CD4-positive, alpha-beta T cell (primary cell): ENCODE data around the gene PPP1R3D. TPM values are rescaled to one million over a fixed set of nuclear protein-coding genes. Genes with fewer than 3 reads are reported as not detected.
A peak's percentile ranks its signal among the peaks of the same experiment; 100 is the strongest.

Experiments
- ATAC-seq: fragments of 200-7000 bp; cut with Tn5 transposase; one replicate; pipeline ENCODE4 v1.10.0; 2022; ENCODE audit warnings: mild to moderate bottlenecking; ENCODE audit not compliant: poor library complexity
- CTCF ChIA-PET: fragments of 350-600 bp; sonication (Branson Sonifier 250); formaldehyde crosslinking; loops from one replicate; lab custom pipeline; 2021; ENCODE audit warnings: antibody characterized with exemption, inconsistent platforms; lab: Charles Lee
- POLR2A ChIA-PET: fragments of 350-600 bp; sonication (Branson Sonifier 250); formaldehyde crosslinking; loops from one replicate; lab custom pipeline; 2021; ENCODE audit warnings: antibody characterized with exemption, inconsistent platforms; lab: Charles Lee
- DNase-seq, 14 experiments: peaks; one replicate each; pipeline ENCODE4 v3.0.0-alpha.2; 2013 to 2020; ENCODE audit warnings: mixed read lengths in 2 of 14
- H3K27ac ChIP-seq, 2 donors: one replicate each; pipeline versions ENCODE4 v1.5.1 to v1.7.0; 2013; ENCODE audit warnings: low read length in 2 of 2, low read depth in 1 of 2, mild to moderate bottlenecking in 1 of 2
- H3K27me3 ChIP-seq, 2 experiments: 1 replicate in 1 of 2; 2 replicates in 1 of 2; pipeline versions ENCODE4 v1.6.1 to v1.7.0; 2013; ENCODE audit warnings: low read length in 2 of 2, control low read depth in 1 of 2, mild to moderate bottlenecking in 1 of 2, moderate library complexity in 1 of 2; ENCODE audit not compliant: insufficient read depth in 2 of 2, control insufficient read depth in 1 of 2
- H3K36me3 ChIP-seq: one replicate; pipeline ENCODE4 v1.6.1; 2013; ENCODE audit warnings: low read length, control low read depth; ENCODE audit not compliant: insufficient read depth
- H3K4me1 ChIP-seq: one replicate; pipeline ENCODE4 v1.6.1; 2013; ENCODE audit warnings: low read length, control low read depth; ENCODE audit not compliant: insufficient read depth
- H3K4me3 ChIP-seq: one replicate; pipeline ENCODE4 v1.5.1; 2013; ENCODE audit warnings: mild to moderate bottlenecking, low read length, moderate library complexity
- H3K9me3 ChIP-seq, 2 experiments: 1 replicate in 1 of 2; 2 replicates in 1 of 2; pipeline versions ENCODE4 v1.6.1 to v1.7.0; 2013; ENCODE audit warnings: low read length in 2 of 2, mild to moderate bottlenecking in 2 of 2, control low read depth in 1 of 2, moderate library complexity in 1 of 2; ENCODE audit not compliant: control insufficient read depth in 1 of 2, insufficient read depth in 1 of 2
- H3K27ac Mint-ChIP-seq: one replicate; pipeline ENCODE4 v1.8.0; 2020; ENCODE audit warnings: mixed read lengths
- H3K27me3 Mint-ChIP-seq: one replicate; pipeline ENCODE4 v1.8.0; 2021; ENCODE audit warnings: mixed read lengths
- H3K36me3 Mint-ChIP-seq: one replicate; pipeline ENCODE4 v1.8.0; 2021; ENCODE audit warnings: low read depth, mixed read lengths
- H3K4me1 Mint-ChIP-seq: one replicate; pipeline ENCODE4 v1.8.0; 2021; ENCODE audit warnings: low read depth, mixed read lengths
- H3K4me3 Mint-ChIP-seq: one replicate; pipeline ENCODE4 v1.8.0; 2020; ENCODE audit warnings: mild to moderate bottlenecking, mixed read lengths
- H3K9me3 Mint-ChIP-seq: one replicate; pipeline ENCODE4 v1.8.0; 2020; ENCODE audit warnings: mixed read lengths
- intact Hi-C, 2 experiments: fragments of 100-400 bp; cut with DNase I in 1 of 2; cut with micrococcal nuclease in 1 of 2; formaldehyde crosslinking; loops; one replicate each; pipeline versions ENCODE4 v1.15.1 to v1.9.0; 2023 to 2025; cut with DNase I, micrococcal nuclease
- total RNA-seq, 174 experiments: library from RNA in 2 of 174; stranded (reverse) in 2 of 174; gene quantifications; one replicate each; pipeline ENCODE4 v1.2.3 and lab custom pipeline; 2021 to 2026
- TF ChIP-seq, protein P1 (sequence below): fragments of 200-600 bp; IDR thresholded peaks from one replicate; pipeline ENCODE4 v1.8.0; 2022; ENCODE audit warnings: antibody characterized with exemption, mild to moderate bottlenecking

The PPP1R3D gene
- total RNA-seq, 2 experiments from 2014 or later, result 5.1 to 5.4 TPM

DNA sequence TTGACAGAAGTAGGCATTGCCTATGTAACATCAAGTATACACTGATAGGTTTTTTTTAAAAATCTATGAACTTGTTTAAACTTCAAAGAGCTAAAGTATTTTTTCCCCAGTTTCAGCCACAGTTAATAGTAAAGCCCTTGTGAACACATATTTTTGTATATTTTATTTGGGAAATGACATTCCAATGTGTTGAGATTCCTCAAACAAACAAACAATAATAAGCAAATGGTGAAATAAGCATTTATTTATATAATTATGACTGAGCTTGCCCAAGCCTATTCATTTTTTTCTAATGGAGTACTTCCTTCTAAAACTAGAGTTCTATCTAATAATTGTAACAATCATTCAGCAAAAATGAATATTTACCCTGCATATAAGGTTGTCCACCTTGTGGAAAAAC, 19.2 kb downstream of the PPP1R3D start:
- DNase-seq, result no peak
- Histone ChIP-seq H3K4me3 (no peak overlapping the region), H3K27me3 (no peaks in the 10 kb centered on the region), H3K9me3 (no peaks in the 10 kb centered on the region), H3K27ac (no peak overlapping the region), H3K4me1 (no peaks in the 10 kb centered on the region), H3K36me3 (no peaks in the 10 kb centered on the region)
- Mint-ChIP-seq H3K9me3 (no peaks in the 10 kb centered on the region), H3K4me1 (no peaks in the 10 kb centered on the region), H3K27me3 (no peaks in the 10 kb centered on the region), H3K4me3 (no peak overlapping the region), H3K27ac (no peak overlapping the region), H3K36me3 (no peaks in the 10 kb centered on the region)
- TF ChIP-seq, protein P1, sequence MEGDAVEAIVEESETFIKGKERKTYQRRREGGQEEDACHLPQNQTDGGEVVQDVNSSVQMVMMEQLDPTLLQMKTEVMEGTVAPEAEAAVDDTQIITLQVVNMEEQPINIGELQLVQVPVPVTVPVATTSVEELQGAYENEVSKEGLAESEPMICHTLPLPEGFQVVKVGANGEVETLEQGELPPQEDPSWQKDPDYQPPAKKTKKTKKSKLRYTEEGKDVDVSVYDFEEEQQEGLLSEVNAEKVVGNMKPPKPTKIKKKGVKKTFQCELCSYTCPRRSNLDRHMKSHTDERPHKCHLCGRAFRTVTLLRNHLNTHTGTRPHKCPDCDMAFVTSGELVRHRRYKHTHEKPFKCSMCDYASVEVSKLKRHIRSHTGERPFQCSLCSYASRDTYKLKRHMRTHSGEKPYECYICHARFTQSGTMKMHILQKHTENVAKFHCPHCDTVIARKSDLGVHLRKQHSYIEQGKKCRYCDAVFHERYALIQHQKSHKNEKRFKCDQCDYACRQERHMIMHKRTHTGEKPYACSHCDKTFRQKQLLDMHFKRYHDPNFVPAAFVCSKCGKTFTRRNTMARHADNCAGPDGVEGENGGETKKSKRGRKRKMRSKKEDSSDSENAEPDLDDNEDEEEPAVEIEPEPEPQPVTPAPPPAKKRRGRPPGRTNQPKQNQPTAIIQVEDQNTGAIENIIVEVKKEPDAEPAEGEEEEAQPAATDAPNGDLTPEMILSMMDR, result no peak
- no peak for ATAC-seq
- ChIA-PET POLR2A (no interaction called here), CTCF (no interaction called here)
- intact Hi-C loops, result no loop called here

DNA sequence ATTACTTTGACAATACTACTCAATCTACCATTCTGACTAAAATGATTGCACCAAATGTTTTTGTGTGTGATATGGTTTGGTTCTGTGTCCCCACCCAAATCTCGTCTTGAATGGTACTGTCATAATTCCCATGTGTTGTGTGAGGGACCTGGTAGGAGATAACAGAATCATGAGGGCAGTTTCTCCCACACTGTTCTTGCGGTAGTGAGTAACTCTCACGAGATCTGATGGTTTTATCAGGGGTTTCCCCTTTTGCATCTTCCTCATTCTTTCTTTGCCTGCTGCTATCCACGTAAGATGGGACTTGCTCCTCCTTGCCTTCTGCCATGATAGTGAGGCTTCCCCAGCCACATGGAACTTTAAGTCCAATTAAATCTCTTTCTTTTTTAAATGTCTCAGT, 27.5 kb downstream of the PPP1R3D start:
- TF ChIP-seq, protein P1, result no peak
- H3K36me3 Mint-ChIP-seq, result no peaks in the 10 kb centered on the region
- H3K27ac ChIP-seq, result no peak overlapping the region
- H3K4me1 Mint-ChIP-seq, result no peaks in the 10 kb centered on the region
- H3K27ac Mint-ChIP-seq, result no peak overlapping the region
- no peak for ATAC-seq
- intact Hi-C loops, result no loop called here
- H3K4me3 Mint-ChIP-seq, result no peak overlapping the region
- no peak overlapping the region for H3K4me3 ChIP-seq
- no peaks in the 10 kb centered on the region for H3K36me3 ChIP-seq
- no peaks in the 10 kb centered on the region for H3K4me1 ChIP-seq
- DNase-seq, result peak in 1 of 14 experiments; percentile 23
- peaks cover 7% of the 10 kb centered on the region for H3K27me3 Mint-ChIP-seq
- no peaks in the 10 kb centered on the region for H3K9me3 ChIP-seq
- POLR2A ChIA-PET, result no interaction called here
- H3K9me3 Mint-ChIP-seq, result no peaks in the 10 kb centered on the region
- CTCF ChIA-PET, result no interaction called here
- H3K27me3 ChIP-seq, result peaks cover 0 to 4% of the 10 kb centered on the region in 2 experiments

DNA sequence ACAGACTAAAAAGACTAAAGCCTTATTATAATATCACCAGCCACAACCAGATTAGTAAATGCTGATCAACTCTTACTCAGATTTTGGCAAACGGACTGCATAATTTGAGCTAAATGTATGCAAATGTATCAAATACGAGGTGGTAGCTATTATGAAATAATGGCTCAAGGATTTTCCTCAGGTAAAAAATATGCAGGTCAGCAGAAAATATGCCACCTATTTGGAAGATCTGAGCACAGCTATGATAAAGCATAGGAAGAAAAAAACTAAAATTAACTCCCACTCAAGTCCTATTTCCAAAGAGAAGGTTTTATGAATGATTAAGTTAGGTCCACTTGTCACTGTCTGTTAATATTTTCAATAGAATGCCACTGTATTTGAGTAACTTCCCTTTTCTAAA, 29.1 kb downstream of the PPP1R3D start:
- Mint-ChIP-seq H3K27ac (no peak overlapping the region), H3K4me1 (no peaks in the 10 kb centered on the region), H3K27me3 (peaks cover 7% of the 10 kb centered on the region), H3K36me3 (no peaks in the 10 kb centered on the region), H3K4me3 (no peak overlapping the region), H3K9me3 (no peaks in the 10 kb centered on the region)
- ChIA-PET POLR2A (no interaction called here), CTCF (interaction anchor here (1.4 kb wide), 1 partner anchor 23 kb away, joined by 3 read pairs; the partner anchor contains the start of gene SYCP2)
- Histone ChIP-seq H3K9me3 (no peaks in the 10 kb centered on the region), H3K27ac (no peak overlapping the region), H3K4me3 (no peak overlapping the region), H3K4me1 (no peaks in the 10 kb centered on the region), H3K27me3 (peaks cover 0 to 4% of the 10 kb centered on the region in 2 experiments), H3K36me3 (no peaks in the 10 kb centered on the region)
- TF ChIP-seq, protein P1, result no peak
- intact Hi-C loops, result no loop called here
- DNase-seq, result no peak
- ATAC-seq, result no peak
